GM13976 (cell line): ENCODE data around the gene CAPN1.
"Not testable (repeated sequence)": the region's sequence is repeated elsewhere in the genome, so short reads cannot be mapped to it uniquely, and the experiment has no call there.

Experiments
- DNase-seq: peaks from one replicate; pipeline ENCODE4 v3.0.0; 2012; ENCODE audit warnings: low spot score
- CTCF ChIP-seq: IDR thresholded peaks from 2 replicates; pipeline ENCODE4 v1.5.1; 2012; ENCODE audit warnings: borderline replicate concordance, mild to moderate bottlenecking; ENCODE audit not compliant: insufficient read depth; ENCODE audit errors: extremely low read depth, missing control alignments, control extremely low read depth
- in situ Hi-C: fragments of 300-500 bp; cut with MboI; formaldehyde crosslinking; loops from one replicate; pipeline ENCODE4 v1.12.0; 2022; ENCODE audit warnings: low sequenced_read_pairs, mixed read lengths, inconsistent platforms; ENCODE audit not compliant: unreplicated experiment

CAPN1 gene

GRCh38 chr11:65241692-65242091 is 60.0 kb downstream of the CAPN1 start:
- TF ChIP-seq CTCF: no peak
- in situ Hi-C loops: no loop called here

GRCh38 chr11:65242389-65242788 is 60.7 kb downstream of the CAPN1 start:
- DNase-seq: no peak
- in situ Hi-C loops: no loop called here
- no peak for TF ChIP-seq CTCF

More at GRCh38 chr11:65241692-65242091, 60.0 kb downstream of the CAPN1 start:
- DNase-seq: no peak

- in situ Hi-C loops: no loop called here
- no peak for DNase-seq
- TF ChIP-seq CTCF: no peak
These were observed 62.1 kb downstream of the CAPN1 start for GRCh38 chr11:65243797-65244196.

GRCh38 chr11:65245046-65245445 is 63.3 kb downstream of the CAPN1 start:
- DNase-seq, in situ Hi-C loops: not testable (repeated sequence)

- in situ Hi-C loops: no loop called here
- TF ChIP-seq CTCF: no peak
- DNase-seq: no peak
These were observed 64.8 kb downstream of the CAPN1 start for GRCh38 chr11:65246506-65246905.

GRCh38 chr11:65248184-65248710 is 66.5 kb downstream of the CAPN1 start:
- DNase-seq, in situ Hi-C loops: not testable (repeated sequence)

- no peak for TF ChIP-seq CTCF
- no peak for DNase-seq
- in situ Hi-C loops: no loop called here
These were observed 69.7 kb downstream of the CAPN1 start for GRCh38 chr11:65251476-65251875.

- no peak for DNase-seq
- in situ Hi-C loops: no loop called here
- no peak for TF ChIP-seq CTCF
These were observed 73.0 kb downstream of the CAPN1 start for GRCh38 chr11:65254724-65255123.
